ENCODE results near the gene GRHL1. TPM values are rescaled to one million over a fixed set of nuclear protein-coding genes. Genes with fewer than 3 reads are reported as not detected.

Gene GRHL1
- total RNA-seq, result 0.50 and 0.74 TPM in 2 replicates

GRCh38 chr2:9951522-9952285 is at the start of gene GRHL1:
TSS of gene GRHL1 (plus strand) at chr2:9951693. CDS start at chr2:9951834, 141 bp downstream.

GRCh38 chr2:10043256-10043905 is 91.9 kb downstream of the GRHL1 start, which contains the start of gene KLF11:
TSS of gene KLF11 (plus strand) at chr2:10043550. CDS start at chr2:10043717, 167 bp downstream.

Other genes with a start within 250 kb of the GRHL1 start
- 5.4 and 10.3 TPM in 2 replicates for gene TAF1B, start 108.2 kb upstream of the GRHL1 start, total RNA-seq
- gene KLF11, start 91.9 kb downstream of the GRHL1 start, total RNA-seq, result 3.5 and 3.7 TPM in 2 replicates
- 0.30 and 0.50 TPM in 2 replicates for gene CYS1, start 128.7 kb downstream of the GRHL1 start, total RNA-seq
- gene RRM2, start 171.0 kb downstream of the GRHL1 start, total RNA-seq, result 140 and 186 TPM in 2 replicates

Measured in bronchus fibroblast of lung (primary cell).